ENCODE results near the gene CHMP5.

CHMP5 gene

DNA sequence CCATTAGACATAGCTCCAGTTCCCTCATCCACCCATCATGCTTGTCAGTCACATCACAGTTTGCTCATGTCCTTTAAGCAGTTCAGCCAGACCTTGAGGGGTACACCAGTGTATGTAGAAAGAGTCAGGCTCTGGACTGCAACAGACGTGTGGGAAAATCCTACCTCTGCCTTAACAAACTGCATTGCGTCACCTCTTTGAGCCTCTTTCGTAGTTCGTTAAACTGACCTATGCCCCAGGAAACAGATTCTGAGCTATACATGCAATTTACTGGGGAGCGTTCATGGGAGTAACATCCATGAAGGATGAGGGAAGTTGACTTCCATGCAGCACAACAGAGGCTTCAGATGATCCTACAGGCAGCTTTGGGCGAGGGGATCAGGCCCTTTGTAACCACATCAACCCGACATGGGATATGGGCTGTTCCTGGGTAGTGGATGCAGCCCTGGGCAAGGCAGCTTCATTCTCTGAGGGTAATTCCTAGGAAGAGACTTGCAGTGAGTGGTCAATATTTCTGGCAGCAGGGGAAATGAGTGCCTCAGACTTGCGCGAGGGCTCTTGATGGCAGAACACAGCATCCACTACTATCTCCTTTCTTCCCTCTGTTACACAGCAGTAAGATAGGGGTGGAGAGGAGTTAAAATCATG is 20.6 kb upstream of the CHMP5 start:
- DNase-seq, result no peak

DNA sequence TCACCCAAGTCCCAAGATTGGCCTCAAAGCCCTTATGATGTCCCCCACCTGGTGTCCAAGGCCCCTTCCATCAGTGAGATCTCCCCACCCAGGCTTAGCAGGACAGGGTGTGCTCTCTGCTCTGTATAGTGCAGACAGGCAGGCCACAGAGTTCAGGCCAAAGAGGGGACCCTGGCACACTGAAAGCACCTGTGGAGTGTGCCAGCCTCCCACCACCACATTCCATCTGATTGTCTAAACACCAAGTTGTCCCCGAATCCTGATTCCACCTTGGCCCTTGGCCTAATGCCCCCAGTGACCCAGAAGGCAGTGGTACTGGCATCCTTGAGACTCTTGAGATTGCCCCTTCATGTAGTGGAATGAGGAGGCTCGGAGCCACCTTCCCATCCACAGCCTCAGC is 19.5 kb upstream of the CHMP5 start:
- no peak for DNase-seq

DNA sequence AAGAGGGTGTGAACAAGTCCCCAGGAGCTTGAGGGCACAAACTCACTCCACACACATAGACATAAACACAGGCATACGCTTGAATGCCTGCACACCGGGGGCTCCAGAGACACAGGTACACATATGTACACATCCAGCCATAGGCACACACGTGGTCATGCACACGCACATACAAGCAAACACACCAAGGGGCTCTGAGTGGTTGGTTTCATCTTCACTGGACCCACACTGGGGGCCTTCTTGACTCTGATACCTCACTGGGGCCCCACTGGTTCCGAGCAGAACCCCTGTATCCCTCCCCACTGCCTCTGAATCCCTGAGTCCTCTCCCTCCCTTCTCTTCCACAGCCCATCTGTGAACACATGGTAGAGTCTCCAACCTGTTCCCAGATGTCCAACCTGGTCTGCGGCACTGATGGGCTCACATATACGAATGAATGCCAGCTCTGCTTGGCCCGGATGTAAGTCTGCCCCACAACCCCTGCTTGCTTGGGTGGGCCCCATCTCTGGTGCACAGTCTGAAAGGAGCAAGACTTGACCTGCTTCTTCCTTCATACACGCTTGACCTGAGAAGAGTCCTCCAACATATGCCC is 18.5 kb upstream of the CHMP5 start:
- DNase-seq, result no peak

DNA sequence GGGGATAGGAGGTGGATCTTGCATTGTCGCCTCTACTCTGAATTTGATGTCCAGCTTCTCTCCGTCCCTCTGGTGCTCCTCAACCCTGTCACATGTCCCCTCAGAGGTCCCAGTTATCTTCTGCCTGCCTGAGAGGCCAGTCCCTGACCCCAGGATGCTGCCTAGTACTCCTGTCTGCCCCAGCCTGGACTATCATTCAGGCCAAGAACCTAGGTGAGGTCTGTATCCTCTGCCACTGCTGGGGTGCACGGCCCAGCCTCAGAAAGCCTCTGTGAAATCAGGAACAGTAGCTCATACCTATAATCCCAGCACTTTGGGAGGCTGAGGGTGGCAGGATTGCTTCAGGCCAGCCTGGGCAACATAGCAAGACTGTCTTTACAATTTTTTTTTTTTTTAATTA is 16.2 kb upstream of the CHMP5 start:
- DNase-seq, result no peak

DNA sequence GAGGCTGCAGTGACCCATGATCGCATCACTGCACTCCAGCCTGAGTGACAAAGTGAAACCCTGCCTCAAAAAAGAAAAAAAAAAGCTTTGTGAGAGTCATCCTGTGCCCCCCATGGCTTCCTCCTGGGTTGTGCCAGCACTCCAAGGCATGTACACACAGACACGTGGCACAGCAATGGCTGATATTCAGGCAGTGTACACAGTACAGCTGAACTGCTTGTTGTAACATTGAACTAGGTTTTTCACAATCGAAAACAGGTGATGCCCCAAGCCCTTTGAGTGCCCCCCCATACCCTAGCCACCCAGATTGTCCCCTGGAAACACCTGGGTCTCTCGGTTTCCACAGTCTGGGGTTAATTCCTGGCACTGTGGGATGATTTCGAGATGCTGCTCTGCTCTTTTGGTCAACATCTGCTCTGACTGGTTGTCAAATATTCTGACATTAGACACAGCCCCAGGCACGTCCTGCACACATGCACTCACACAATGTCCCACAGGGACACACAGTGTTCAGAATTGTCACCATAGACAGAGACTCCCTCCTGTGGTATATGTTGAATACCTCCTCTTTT is 15.7 kb upstream of the CHMP5 start:
- no peak for DNase-seq

DNA sequence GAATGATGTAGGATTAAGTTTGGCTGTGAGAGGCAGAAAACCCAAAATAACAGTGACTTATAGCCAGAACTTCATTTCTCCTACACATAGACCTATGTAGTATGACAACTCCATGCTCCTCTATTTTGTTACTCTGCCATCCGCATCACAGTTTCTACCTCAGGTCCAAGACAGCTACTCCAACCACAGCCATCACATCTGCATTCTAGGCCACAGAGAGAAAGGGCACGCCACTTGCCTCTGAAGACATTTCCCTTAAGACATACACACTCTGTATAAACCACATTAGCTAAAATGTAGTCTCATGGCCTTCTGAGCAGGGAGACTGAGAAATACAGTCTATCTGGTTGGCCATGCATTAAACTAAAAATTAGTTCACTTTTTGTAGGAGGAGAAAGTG is 14.9 kb upstream of the CHMP5 start:
- no peak for DNase-seq

DNA sequence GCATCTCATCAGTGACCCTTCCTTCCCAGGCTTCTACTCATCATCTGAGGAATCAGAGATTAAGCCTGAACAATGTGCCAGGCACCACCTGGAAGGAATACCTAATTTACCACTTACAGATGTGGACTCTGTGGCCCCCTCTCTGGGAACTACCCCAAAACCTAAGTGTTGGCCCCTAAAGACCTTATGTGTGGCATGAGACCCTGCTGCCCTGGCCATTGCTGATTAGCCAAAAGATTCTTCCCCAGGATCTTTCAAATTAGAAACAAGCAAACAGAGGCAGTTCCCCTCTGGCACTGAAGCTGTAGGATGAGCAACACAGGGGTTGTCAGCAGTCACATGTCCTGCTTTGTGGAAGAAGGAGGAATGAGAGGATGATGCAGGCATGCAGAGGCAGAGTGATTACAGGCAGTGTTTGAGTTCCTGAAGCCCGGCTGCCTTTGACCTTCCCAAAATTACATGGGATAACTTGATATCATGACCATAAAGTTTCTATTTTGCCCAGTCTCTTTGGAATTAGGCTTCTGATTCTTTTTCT is 14.3 kb upstream of the CHMP5 start:
- no peak for DNase-seq

DNA sequence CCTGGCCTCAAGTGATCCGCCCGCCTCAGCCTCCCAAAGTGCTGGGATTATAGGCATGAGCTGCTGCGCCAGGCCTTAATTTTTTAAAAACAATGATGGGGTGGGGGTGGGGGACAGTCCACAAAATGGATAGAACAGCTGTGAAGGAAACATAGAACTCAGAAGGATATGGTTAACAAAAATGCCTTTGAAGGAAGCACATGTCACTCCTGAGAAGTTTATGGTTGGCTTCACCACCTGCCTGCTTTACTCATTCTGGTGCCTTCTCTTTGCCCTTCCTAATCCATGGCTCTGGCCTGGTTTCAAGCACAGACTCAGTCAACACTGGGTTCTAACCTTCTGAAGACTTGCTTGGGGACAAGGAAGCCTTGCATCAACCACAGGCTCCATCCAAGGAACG is 10.6 kb upstream of the CHMP5 start:
- no peak for DNase-seq

DNA sequence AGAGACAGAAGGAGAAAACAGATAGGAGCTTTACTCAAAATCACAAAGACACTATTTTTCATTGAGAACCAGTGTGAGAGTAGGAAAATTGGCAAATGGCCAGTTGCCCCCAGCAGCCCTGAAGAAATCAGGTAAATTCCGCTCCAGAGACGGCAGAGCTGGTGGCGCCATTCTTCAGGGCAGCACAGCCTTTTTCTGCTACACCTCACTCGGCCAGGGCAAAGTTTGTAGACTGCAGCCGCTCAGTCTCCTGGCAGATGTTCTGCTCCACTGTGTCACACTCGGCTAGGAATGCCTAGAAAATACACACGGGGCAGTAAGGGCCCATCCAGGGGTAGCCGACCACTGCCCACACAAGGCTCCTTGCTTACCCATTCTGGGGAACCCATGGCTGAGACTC is 9.8 kb upstream of the CHMP5 start:
- no peak for DNase-seq

DNA sequence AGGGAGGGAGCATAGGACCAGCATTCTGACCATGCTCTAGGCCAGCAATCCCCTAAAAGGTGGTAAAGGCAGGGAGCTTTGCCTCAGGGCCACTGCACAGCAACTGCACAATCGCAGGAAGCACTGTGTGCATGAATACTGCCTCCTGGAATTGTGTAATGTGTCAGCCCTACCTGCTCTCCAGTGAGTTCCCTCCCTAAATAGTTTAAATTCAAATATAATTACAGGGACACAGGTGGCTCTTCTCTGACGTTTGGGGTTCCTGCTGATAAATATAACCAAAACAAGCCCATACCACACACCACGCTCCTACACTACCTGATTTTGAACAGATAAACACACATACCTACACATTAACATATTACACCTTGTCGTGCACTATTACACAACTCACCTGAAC is 9.4 kb upstream of the CHMP5 start:
- no peak for DNase-seq

DNA sequence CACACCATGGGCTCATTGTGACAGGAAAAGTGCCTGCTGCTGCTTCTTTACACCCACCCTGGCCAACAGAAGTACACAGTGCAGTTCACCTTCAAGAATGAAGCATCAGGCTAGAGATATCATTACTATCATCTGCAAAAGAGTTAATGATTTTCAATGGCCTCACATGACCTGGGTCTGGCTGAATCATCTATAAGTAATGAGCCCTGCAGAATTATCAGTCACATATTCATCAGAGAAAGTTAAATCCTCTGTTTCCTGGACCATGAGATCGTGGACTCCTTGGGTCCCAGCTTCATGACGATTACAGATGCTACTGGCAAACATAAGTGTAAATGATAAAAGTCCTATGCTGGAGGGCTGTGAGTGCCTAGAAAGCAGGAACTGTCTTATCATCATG is 8.6 kb upstream of the CHMP5 start:
- no peak for DNase-seq

DNA sequence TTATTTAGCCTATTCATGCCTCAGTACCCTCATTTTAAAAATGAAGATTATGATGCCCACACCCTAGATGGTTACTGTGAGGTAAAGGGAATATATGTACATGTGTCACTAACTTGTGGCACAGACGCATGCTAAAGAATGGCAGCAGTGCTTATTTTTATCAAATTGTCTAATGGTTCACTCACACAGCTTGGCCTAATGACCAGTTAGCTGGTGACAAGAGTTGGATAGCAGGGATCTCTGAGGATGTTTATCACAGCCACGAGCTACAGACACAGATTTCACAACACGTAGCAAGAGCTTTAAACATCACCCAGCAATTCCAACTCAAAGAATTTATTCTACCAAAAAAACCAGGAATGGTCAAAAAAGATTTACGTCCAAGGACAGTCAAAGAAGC is 7.6 kb upstream of the CHMP5 start:
- DNase-seq, result no peak

DNA sequence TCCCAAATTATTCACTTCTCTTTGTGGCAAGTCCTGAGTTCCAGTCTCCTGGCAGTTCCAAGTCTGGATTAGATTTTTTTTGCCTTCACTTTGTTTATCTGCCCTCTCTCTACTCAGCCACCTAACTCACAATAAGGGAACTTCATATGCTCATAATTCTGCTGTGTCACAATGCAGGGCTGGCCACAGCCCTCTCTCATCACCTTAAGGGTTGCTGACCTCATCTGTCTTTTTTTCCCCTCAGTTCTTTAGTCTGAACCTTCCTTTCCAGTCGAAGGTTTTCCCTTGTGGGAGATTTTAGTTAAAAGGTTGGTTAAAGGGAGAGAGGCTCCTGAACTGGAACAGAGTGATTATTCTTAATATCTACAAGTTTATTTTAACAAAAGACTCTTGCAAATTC is 4.5 kb upstream of the CHMP5 start:
- DNase-seq, result no peak

DNA sequence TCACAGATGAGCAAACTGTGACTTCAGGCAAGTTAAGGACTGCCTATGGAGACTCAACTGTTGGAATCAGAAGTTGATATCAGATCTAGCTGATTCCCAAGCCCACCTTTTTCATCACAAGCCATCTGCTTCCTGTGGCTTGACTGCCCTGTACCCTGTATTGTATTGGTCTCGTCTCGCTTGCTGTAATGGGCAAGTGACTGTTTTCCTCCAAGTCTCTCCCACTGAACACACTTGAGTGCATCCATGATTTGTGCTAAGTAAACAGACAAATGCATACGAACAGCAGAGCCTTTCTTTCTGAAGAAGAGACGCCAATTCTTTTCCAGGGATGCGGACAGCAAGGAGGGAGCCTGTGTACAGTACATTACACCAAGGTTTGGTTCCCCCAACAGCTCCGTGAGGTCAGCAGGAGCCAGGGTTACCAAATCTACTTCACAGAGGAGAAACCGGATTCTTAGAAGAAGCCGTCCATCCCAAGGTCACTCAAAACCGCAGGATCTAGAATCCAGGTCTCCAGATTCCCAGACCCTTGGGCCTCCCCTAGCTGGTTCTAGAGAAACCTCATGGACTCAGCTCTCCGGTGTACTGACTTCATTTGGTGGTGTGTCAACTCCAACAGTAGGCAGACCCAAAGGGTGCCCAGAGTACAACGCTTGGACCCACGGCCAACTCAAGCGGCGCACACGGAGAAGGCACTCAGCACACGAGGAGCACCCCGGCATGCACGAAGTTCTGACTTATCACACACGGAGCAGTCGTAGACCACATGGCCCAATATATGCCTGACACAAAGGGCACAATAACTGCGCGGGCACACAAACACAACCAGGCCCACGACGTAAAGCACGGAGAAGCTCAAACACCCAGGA is 1.5 kb upstream of the CHMP5 start:
- DNase-seq, result no peak

DNA sequence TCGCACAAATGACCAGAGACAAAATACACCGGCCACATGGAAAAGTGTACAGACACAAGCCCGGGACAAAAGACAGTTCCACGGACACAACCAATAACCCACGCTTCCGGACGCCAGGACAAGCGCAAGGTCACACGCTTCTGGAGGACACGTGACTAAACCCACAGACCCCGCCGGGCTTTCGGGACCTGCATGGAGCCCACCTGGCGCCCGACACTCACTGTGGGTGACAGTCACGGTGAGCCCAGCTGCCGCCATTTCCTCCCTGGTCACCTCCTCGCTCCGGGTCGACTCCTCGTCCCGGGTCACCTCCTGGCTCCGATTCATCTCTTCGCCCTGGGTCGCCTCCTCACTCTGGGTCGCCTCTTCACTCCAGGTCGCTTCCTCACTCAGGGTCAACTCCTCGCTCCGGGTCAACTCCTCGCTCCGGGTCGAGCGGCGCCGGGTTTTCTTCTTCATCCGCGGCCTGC is 811 bp upstream of the CHMP5 start:
- DNase-seq, result peak; percentile 13

DNA sequence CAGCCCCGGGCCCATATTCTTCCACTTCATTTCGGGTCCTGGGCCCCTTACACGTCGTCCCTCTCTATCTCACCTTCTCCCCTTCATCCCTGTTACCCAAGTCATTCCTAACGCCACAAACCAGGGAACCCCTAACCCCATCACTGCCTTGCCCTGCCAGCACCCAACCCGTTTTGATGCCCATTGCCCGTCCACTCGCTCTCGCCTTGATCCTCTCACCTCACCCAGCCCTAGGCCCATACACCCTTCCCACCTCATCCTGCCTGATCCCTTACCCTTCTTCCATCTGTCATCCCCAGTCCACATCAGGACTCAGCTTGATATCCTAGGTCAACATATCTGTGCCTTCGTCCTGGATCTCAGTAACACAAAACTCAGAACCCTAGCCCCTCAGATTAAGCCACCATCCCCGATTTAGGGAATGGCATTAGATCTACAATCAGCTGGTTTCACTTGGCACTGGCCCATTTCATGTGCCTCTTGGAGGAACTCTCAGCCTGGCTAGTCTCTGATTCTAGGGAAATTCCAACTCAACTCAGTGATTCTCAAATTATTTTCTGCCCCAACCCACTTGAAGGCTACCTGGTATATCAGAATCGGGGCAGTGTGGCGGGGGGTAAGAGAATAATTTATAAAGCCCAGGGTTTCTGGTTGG is 489 bp downstream of the CHMP5 start:
- no peak for DNase-seq

DNA sequence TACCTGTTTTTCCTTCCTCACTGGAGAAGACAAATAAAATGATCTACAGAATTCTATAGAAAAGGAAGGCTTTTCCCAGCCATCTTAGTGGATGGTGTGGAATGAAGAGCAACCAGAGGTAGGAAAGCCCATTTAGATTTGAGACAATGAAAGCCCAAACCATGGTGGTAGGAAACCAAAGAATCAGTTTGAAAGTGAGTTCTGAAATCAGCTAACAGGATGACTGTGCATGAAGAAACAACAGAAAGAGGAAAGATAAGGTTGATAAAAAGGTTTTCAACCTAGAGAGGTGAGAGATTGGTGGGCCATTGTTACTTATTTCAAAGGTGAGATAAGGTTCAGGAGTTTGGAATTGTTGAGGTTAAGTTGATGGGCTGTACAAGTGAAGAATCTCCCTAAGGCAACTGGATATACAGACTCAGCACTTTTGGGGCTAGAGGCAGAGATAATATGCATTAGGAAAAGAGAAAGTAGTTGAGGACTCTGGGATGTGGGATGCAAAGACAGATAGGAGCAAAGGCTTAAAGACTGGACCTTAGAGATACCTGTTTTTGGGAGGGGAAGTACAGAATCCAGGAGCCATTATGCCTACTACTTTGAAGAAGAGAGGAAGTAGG is 2.4 kb downstream of the CHMP5 start:
- DNase-seq, result no peak

DNA sequence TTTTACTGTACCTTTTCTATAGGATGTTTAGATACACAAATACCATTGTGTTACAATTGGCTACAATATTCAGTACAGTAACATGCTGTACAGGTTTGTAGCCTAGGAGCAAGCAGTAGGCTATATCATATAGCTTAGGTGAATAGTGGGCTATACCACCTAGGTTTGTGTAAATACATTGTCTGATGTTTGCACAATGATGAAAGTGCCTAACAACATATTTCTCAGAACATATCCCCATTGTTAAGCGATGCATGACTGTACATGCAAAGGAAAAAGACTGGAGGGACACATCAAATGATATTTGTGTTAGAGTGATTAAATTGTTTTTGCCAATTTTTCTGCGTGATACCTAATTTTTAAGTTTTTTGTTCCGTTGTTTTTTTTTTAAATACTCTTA is 5.3 kb downstream of the CHMP5 start:
- no peak for DNase-seq

DNA sequence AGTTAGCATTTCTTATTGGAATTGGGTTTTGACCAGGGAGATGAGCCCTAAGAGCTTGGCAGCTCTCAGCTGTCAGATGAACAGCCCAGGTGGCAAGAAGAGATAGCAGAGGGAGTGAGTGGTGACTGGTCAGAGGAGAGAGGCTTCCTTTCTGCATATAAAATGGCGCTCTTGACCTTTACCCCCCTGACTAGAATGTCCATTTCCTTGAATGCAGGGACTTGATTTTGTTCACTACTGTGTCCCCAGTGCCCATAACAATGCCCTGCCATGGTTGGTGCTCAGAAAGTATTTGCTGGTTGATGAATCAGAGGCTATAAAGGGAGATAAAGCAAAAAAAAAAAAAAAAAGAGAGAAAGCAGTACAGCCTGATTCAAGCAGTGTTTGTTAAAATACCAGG is 7.2 kb downstream of the CHMP5 start:
- no peak for DNase-seq

DNA sequence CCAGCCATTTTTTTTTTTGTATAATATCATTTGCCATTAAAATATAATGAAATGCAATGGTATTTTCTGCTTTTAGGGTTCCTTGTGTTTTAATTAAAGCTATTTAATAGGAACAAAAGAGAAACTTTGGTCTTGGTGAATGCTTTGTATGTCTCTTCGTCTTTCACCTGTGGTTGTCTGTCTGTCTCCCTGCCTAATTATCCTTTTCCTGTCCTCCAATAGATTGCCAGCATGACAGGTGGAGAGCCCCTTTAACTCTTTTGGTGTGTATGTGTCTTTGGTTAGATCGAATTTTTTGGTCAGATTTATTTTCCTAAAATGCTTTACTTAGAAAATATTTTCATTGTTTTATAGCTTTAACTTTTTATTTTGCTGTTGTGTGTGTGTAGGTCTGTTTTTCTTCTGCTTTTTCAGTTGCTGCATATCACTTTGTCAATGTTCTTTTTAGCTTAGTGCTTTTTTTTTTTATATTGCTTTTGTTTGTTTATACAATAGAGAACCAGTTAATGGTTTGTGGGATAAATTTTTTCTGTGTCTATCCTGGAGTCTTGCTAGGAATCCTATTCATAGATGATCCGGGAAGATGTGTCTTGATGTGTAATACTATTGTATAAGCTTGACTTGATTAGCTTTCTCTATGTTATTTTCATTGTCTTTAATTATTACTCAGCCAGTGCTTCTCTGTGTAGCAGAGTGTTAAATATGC is 8.6 kb downstream of the CHMP5 start:
- no peak for DNase-seq

DNA sequence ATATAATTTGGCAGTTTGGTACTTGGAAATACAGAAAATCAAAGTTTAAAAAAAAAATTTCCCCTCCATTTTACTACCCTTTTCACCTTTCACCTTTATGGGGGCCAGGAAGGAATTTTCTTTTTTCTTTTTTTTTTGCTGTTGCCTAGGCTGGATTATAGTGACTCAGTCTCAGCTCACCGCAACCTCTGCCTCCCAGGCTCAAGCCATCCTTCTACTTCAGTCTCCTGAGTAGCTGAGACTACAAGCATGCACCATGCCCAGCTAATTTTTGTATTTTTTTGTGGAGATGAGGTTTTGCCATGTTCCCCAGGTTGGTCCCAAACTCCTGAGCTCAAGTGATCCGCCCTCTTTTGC is 9.1 kb downstream of the CHMP5 start:
- DNase-seq, result no peak

DNA sequence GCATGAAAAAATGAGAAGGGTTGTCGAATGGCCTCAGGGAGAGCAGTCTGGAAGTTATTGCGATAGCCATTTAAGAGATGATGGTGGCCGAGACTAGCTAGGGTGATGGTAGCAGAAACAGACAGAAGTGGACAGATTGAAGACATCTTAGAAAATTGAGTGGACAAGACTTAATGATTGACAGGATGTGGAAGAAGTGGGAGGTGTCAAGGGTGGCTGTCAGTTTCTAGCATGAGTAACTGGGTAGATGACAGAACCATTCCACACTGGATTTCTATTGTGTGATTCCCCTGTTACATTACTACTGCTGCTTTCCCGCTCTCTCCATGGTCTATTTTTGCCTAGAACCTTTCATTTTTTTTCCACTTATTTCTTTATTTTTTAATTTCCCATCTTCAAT is 12.6 kb downstream of the CHMP5 start:
- no peak for DNase-seq
